ENCODE results near the gene GOSR2.

Gene GOSR2

DNA sequence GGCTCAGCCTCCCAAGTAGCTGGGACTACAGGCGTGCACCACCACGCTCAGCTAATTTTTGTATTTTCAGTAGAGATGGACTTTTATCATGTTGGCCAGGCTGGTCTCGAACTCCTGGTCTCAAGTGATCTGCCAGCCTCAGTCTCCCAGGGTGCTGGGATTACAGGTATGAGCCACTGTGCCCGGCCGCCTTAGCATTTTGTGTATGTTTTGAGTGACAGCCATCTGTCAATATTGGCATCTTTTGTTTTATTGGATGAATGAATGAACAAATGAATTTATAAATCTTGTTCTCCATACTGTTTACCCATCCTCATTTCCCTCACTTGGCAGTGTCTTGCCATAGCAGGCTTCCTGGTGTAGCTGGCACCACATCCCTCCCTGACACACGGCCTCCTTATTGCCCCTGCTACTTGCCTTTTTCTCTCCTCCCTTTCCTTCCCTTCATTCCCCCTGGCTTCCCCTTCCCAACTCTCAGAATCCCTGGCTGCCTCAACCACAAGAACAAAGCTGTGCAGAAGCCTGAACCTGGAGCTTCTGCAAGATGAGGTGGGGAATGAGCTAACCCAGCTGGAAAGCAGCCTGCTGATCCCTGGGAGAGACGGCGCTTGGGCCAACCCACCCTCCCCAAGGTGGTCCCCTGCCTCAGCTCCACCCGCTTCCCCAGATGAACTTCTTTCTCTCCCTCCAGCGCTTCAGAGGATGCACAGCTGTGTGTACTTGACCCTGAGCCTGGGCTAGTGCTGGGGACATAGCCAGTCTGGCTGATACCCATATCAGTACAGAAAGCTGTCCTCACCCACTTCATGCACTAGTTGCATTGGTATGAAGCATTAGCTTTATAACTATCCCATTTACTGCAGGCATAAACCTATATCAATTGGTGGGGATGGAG is 37.3 kb upstream of the GOSR2 start:
- no peak for TF ChIP-seq ZNF274 (IDR thresholded peaks at IDR 0.05; ENCODE audit: low read depth, low read length)
- no peak overlapping the region for H3K4me3 ChIP-seq (ENCODE audit: low read length)

DNA sequence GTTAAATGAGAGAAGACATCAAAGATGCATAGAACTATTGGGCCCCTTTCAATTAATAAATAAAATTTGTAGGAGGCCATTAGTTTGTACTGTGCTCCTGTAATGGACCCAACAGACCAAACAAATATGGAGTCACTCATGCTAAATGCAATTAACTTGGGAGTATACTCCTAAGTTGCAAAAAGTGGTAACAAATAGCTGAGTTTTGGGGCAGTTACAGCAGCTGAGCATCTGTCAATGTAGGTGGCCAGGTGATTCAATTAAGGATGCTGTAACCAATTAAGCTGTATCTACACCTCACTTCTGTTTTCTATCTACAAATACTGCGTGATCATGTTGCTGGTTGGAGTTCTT is 36.7 kb upstream of the GOSR2 start:
- no peak overlapping the region for H3K4me3 ChIP-seq (ENCODE audit: low read length)
- no peak for TF ChIP-seq ZNF274 (IDR thresholded peaks at IDR 0.05; ENCODE audit: low read depth, low read length)

DNA sequence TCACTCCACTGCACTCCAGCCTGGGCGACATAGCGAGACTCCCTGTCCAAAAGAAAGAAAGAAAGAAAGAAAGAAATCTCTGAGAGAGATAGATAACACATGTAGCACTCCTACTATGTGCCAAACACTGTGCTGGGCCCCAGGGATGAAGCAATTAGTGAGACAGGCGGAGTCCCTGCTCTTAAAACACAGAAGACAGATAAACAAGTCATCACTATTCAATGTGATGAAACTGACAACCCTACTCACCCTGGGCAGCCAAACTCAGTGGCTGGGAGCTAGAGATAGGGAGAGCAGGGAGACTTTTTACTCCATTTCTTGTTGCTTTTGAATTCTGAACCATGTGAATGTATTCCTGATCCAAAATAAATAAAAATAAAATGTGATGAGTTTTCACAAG is 35.2 kb upstream of the GOSR2 start:
- TF ChIP-seq ZNF274 (IDR thresholded peaks at IDR 0.05; ENCODE audit: low read depth, low read length), result no peak
- H3K4me3 ChIP-seq (ENCODE audit: low read length), result no peak overlapping the region

- TF ChIP-seq ZNF274 (IDR thresholded peaks at IDR 0.05; ENCODE audit: low read depth, low read length), result no peak
- no peak overlapping the region for H3K4me3 ChIP-seq (ENCODE audit: low read length)
These were observed 34.2 kb upstream of the GOSR2 start for GRCh38 chr17:46888727-46889126.

DNA sequence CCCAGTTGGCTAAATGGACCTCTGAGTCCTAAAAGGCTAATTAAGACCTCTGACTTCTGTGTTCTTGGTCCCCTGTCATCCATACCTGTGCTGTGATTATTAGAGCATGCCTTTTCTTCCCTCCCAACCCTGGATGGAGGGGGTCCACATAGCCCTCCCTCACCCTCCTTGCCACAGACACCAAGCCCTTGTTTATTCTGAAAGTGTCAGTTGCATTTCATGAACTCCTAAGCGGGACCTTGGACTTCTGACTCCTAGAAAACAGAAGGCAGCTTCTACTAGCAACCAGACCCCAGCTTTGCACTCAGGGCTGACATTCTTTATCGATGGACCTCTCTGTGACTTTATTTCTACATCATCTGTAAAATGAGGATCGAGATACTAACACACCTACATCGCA is 33.4 kb upstream of the GOSR2 start:
- no peak overlapping the region for H3K4me3 ChIP-seq (ENCODE audit: low read length)
- no peak for TF ChIP-seq ZNF274 (IDR thresholded peaks at IDR 0.05; ENCODE audit: low read depth, low read length)

DNA sequence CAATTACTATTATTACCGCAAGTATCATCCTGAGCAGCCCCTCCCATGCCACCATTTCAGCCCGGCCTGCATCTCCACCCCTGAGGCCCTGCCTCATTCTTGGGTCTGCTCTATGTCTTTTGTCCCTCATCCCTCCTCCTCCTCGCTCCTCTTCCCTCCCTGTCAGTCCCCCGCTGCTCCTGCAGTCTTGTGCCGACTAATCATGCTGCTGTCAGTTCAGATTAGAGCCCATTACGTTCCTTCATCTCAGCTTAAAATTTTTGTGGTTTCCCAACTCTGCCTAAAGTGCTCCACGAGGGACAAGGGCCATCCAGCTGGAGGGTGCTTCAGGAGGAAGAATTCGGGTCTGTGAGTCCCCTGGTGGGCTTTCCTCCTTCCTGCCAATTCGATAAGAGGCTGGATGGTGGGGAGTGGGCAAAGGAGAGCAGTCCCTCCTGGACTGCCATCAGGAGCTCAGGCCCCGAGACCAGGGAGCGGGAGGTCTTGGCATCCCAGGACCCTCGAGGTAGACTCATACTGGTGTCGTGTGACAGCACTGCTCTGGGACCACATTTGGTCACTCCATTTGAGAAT is 32.9 kb upstream of the GOSR2 start:
- H3K4me3 ChIP-seq (ENCODE audit: low read length), result no peak overlapping the region
- no peak for TF ChIP-seq ZNF274 (IDR thresholded peaks at IDR 0.05; ENCODE audit: low read depth, low read length)

GRCh38 chr17:46890638-46891037 is 32.3 kb upstream of the GOSR2 start:
- no peak for TF ChIP-seq ZNF274 (IDR thresholded peaks at IDR 0.05; ENCODE audit: low read depth, low read length)
- H3K4me3 ChIP-seq (ENCODE audit: low read length), result no peak overlapping the region

GRCh38 chr17:46892192-46892703 is 30.7 kb upstream of the GOSR2 start:
- no peak overlapping the region for H3K4me3 ChIP-seq (ENCODE audit: low read length)
- no peak for TF ChIP-seq ZNF274 (IDR thresholded peaks at IDR 0.05; ENCODE audit: low read depth, low read length)

GRCh38 chr17:46894024-46894423 is 28.9 kb upstream of the GOSR2 start:
- TF ChIP-seq ZNF274 (IDR thresholded peaks at IDR 0.05; ENCODE audit: low read depth, low read length), result no peak
- no peak overlapping the region for H3K4me3 ChIP-seq (ENCODE audit: low read length)

GRCh38 chr17:46894476-46895151 is 28.3 kb upstream of the GOSR2 start:
- H3K4me3 ChIP-seq (ENCODE audit: low read length), result no peak overlapping the region

DNA sequence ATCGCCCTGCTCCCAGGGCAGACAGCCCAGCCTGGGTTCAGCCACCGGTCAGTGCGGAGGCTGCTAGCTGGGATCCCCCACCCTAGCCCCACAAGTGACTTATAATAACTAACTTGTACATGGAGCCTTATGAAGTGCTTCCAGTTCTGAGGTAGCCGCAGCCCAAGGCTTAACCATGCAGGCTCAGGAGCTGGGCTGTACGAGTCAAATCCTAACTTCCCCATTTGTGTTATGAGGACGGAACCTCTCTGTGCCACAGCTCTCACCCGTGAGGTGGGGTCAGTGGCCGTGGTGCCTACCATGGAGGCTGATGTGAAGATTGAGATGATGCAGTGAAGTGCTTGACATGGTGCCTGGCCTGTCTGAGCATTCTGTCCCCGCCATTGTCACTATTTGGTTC is 27.8 kb upstream of the GOSR2 start:
- no peak for TF ChIP-seq ZNF274 (IDR thresholded peaks at IDR 0.05; ENCODE audit: low read depth, low read length)
- no peak overlapping the region for H3K4me3 ChIP-seq (ENCODE audit: low read length)

More at GRCh38 chr17:46894476-46895151, 28.3 kb upstream of the GOSR2 start:
- no peak for TF ChIP-seq ZNF274 (IDR thresholded peaks at IDR 0.05; ENCODE audit: low read depth, low read length)

- H3K4me3 ChIP-seq (ENCODE audit: low read length), result no peak overlapping the region
- TF ChIP-seq ZNF274 (IDR thresholded peaks at IDR 0.05; ENCODE audit: low read depth, low read length), result no peak
These were observed 26.0 kb upstream of the GOSR2 start for GRCh38 chr17:46896991-46897390.

GRCh38 chr17:46898364-46898763 is 24.6 kb upstream of the GOSR2 start:
- no peak overlapping the region for H3K4me3 ChIP-seq (ENCODE audit: low read length)
- no peak for TF ChIP-seq ZNF274 (IDR thresholded peaks at IDR 0.05; ENCODE audit: low read depth, low read length)

DNA sequence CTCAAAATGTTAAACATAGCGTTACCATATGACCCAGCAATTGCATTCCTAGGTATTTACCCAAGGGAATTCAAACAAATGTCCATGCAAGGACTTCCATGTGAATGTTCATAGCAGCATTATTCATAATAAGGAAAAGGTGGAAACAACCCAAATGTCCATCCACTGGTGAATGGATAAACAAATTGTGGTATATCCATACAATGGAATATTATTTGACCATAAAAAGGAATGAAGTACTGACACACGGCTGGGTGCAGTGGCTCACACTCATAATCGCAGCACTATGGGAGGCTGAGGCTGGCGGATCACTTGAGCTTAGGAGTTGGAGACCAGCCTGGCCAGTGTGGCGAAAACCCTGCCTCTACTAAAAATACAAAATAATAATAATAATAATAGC is 24.1 kb upstream of the GOSR2 start:
- no peak for TF ChIP-seq ZNF274 (IDR thresholded peaks at IDR 0.05; ENCODE audit: low read depth, low read length)
- H3K4me3 ChIP-seq (ENCODE audit: low read length), result no peak overlapping the region

DNA sequence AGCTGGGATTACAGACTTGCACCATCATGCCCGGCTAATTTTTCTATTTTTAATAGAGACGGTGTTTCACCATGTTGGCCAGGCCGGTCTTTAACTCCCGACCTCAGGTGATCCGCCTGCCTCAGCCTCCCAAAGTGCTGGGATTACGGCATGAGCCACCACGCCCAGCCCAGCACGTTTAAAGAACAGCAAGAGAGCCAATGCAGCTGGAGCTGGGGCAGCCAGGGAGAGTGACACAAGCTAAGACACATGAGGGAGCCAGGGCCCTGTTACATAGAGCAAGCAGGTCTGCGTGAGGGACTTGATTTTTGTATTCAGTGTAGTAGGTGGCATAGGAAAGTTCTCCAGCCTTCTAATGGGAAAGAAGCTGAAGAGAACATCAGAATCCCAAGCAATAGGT is 21.7 kb upstream of the GOSR2 start:
- no peak overlapping the region for H3K4me3 ChIP-seq (ENCODE audit: low read length)
- no peak for TF ChIP-seq ZNF274 (IDR thresholded peaks at IDR 0.05; ENCODE audit: low read depth, low read length)

All from GM08714 (cell line).